ENCODE data around the gene FNDC8. TPM values are rescaled to one million over a fixed set of nuclear protein-coding genes. Genes with fewer than 3 reads are reported as not detected.
"Not testable (repeated sequence)": the region's sequence is repeated elsewhere in the genome, so short reads cannot be mapped to it uniquely, and the experiment has no call there.

Gene FNDC8
- total and polyA plus RNA-seq, 10 donors = 0.10 TPM; not detected in 9

DNA sequence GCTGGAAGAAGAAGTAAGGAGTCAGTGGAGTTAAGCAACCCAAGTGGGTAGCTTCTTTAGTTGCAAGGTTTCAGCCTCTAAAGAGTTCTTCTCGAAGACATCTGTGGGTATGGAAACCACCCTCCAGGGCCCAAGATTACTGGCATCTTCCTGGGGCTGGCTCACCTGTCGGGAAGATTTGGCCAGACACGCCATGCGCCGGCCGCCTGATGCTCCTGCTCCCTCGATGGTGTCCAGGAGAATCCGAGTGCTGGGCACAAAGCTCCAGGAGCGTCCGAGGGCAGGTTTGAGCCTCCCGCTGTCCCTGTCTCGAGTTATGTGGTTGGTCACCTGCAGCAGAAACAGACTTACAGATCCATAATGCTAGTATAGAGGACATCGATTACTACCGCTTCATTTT, 20.4 kb upstream of the FNDC8 start:
- intact Hi-C loops (cut with DNase I; ENCODE audit: low total_unique reads) = no loop called here
- peaks cover 0 to 18% (median 0%) of the 10 kb centered on the region in 6 donors for H3K4me1 ChIP-seq
- 86 to 96% (median 94%) methylated on average over 13 to 14 of the region's 14 CpGs for WGBS, 5 donors
- peaks cover 0 to 2% (median 0%) of the 10 kb centered on the region in 8 donors for H3K9me3 ChIP-seq
- TF ChIP-seq POLR2A (IDR thresholded peaks at IDR 0.05) = no peak
- TF ChIP-seq, protein P1, sequence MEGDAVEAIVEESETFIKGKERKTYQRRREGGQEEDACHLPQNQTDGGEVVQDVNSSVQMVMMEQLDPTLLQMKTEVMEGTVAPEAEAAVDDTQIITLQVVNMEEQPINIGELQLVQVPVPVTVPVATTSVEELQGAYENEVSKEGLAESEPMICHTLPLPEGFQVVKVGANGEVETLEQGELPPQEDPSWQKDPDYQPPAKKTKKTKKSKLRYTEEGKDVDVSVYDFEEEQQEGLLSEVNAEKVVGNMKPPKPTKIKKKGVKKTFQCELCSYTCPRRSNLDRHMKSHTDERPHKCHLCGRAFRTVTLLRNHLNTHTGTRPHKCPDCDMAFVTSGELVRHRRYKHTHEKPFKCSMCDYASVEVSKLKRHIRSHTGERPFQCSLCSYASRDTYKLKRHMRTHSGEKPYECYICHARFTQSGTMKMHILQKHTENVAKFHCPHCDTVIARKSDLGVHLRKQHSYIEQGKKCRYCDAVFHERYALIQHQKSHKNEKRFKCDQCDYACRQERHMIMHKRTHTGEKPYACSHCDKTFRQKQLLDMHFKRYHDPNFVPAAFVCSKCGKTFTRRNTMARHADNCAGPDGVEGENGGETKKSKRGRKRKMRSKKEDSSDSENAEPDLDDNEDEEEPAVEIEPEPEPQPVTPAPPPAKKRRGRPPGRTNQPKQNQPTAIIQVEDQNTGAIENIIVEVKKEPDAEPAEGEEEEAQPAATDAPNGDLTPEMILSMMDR (IDR thresholded peaks at IDR 0.05 in 8 of 11, conservative IDR thresholded peaks at IDR 0.05 in 3 of 11) = no peak
- no peak for TF ChIP-seq POLR2AphosphoS5 (IDR thresholded peaks at IDR 0.05)
- no peaks in the 10 kb centered on the region for H3K27me3 ChIP-seq (replicated peaks in 1 of 7)
- no peak for DNase-seq
- H3K36me3 ChIP-seq = peaks cover 0 to 86% (median 51%) of the 10 kb centered on the region in 6 donors
- H3K4me3 ChIP-seq = no peak overlapping the region
- peak overlapping the region in 4 of 8 donors; percentile 5 to 36 (median 28) for H3K27ac ChIP-seq

DNA sequence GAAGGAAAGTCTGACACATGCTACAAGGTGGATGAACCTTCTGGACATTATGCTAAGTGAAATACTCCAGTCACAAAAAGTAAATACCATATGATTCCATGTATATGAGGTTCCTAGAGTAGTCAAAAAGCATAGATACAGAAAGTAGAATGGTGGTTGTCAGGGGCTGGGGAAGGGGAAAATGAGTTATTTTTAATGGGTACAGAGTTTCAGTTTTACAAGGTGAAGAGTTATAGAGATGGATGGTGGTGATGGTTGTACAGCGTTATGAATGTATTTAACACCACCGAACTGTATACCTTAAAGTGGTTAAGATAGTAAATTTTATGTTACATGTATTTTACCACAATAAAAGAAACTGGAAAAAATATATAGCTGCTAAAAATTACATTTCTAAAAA, 19.7 kb upstream of the FNDC8 start:
- Histone ChIP-seq H3K27ac (no peak overlapping the region), H3K27me3 (replicated peaks in 1 of 7) (no peaks in the 10 kb centered on the region), H3K36me3 (peaks cover 0 to 92% (median 57%) of the 10 kb centered on the region in 6 donors), H3K4me1 (peaks cover 0 to 18% (median 0%) of the 10 kb centered on the region in 6 donors), H3K9me3 (peaks cover 0 to 6% (median 0%) of the 10 kb centered on the region in 8 donors), H3K4me3 (no peak overlapping the region)
- WGBS, 5 donors = 80 to 85% (median 84%) methylated on average over 2 of the region's 2 CpGs
- intact Hi-C loops (cut with DNase I; ENCODE audit: low total_unique reads) = no loop called here
- TF ChIP-seq, protein P1 (IDR thresholded peaks at IDR 0.05 in 8 of 11, conservative IDR thresholded peaks at IDR 0.05 in 3 of 11) = no peak
- no peak for DNase-seq

DNA sequence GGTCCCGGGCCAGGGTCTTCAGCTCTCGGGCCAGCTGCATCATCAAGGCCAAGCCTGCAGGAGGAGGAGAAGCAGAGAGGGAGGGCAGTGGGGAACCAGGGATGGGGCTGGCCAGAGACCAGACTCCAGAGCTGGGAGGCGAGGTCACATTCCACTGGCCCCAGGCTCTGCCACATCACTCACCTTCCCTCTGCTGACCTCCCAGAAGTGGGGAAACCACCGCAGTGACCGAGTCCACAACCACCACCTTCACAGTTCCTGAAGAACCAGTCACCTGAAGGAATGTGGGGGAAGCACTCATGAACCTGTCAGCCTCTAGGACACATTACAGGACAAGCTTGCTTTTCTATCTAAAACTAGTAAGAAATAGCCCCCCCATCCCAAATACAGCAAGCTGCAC, 18.1 kb upstream of the FNDC8 start:
- Histone ChIP-seq H3K27ac (no peak overlapping the region), H3K4me1 (peaks cover 0 to 18% (median 0%) of the 10 kb centered on the region in 6 donors), H3K27me3 (replicated peaks in 1 of 7) (no peaks in the 10 kb centered on the region), H3K36me3 (peaks cover 0 to 97% (median 60%) of the 10 kb centered on the region in 6 donors), H3K4me3 (no peak overlapping the region), H3K9me3 (peaks cover 0 to 6% (median 0%) of the 10 kb centered on the region in 8 donors)
- intact Hi-C loops (cut with DNase I; ENCODE audit: low total_unique reads) = no loop called here
- DNase-seq = no peak
- WGBS, 5 donors = 85 to 99% (median 90%) methylated on average over 4 to 5 of the region's 5 CpGs
- TF ChIP-seq, protein P1 (IDR thresholded peaks at IDR 0.05 in 8 of 11, conservative IDR thresholded peaks at IDR 0.05 in 3 of 11) = no peak
- no peak for TF ChIP-seq POLR2AphosphoS5 (IDR thresholded peaks at IDR 0.05)
- no peak for TF ChIP-seq POLR2A (IDR thresholded peaks at IDR 0.05)

DNA sequence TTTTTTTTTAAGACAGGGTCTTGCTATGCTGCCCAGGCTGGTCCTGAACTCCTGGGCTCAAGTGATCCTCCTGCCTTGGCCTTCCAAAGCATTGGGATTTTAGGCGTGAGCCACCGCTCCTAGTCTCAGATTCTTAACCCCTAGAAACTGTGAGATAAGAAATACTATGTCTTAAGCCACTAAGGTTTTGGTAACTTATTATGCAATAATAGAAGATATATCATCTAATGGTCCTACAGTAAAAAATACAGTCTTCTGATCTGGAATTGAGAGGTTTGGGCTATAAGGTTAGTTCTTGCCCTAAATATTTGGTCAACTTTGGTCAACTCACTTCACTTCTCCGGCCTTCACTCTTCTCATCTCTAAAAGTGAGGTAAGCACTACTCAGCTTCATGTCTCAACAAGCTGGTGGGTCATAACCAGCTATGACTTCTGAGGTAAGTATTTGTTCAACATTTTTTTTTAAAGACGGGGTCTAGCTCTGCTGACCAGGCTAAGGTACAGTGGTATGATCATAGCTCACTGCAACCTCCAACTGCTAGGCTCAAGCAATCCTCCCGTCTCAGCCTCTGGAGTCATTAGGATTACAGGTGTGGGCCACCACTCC, 16.5 kb upstream of the FNDC8 start:
- no peak for DNase-seq
- Histone ChIP-seq H3K4me3 (no peak overlapping the region), H3K27ac (no peak overlapping the region), H3K36me3 (peaks cover 0 to 80% (median 53%) of the 10 kb centered on the region in 6 donors), H3K9me3 (peaks cover 0 to 6% (median 0%) of the 10 kb centered on the region in 8 donors), H3K4me1 (peaks cover 0 to 2% (median 0%) of the 10 kb centered on the region in 6 donors), H3K27me3 (replicated peaks in 1 of 7) (no peaks in the 10 kb centered on the region)
- WGBS, 5 donors = 94 to 98% (median 96%) methylated on average over 5 of the region's 5 CpGs
- intact Hi-C loops (cut with DNase I; ENCODE audit: low total_unique reads) = no loop called here
- TF ChIP-seq POLR2AphosphoS5 (IDR thresholded peaks at IDR 0.05) (no peak), POLR2A (IDR thresholded peaks at IDR 0.05) (no peak)
- TF ChIP-seq, protein P1 (IDR thresholded peaks at IDR 0.05 in 8 of 11, conservative IDR thresholded peaks at IDR 0.05 in 3 of 11) = no peak

DNA sequence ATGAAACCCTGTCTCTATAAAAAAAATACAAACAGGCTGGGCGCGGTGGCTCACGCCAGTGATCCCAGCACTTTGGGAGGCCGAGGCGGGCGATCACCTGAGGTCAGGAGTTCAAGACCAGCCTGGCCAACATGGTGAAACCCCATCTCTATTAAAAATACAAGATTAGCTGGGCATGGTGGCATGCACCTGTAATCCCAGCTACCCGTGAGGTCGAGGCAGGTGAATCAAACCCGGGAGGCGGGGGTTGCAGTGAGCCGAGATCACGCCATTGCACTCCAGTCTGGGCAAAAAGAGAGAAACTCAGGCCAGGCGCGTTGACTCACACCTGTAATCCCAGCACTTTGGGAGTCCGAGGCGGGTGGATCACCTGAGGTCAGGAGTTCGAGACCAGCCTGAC, 10.6 kb upstream of the FNDC8 start:
- H3K27ac ChIP-seq; H3K9me3 ChIP-seq; H3K27me3 ChIP-seq (replicated peaks in 1 of 7); intact Hi-C loops (cut with DNase I; ENCODE audit: low total_unique reads); H3K4me3 ChIP-seq; DNase-seq; H3K4me1 ChIP-seq: not testable (repeated sequence)
- WGBS, 5 donors = 92 to 98% (median 96%) methylated on average over 17 of the region's 17 CpGs
- peaks cover 0 to 44% (median 12%) of the 10 kb centered on the region in 6 donors for H3K36me3 ChIP-seq

Data from spleen (tissue), 11 donors.